GM19035 (cell line): ENCODE data around the gene MYOM1.
"Not testable (repeated sequence)": the region's sequence is repeated elsewhere in the genome, so short reads cannot be mapped to it uniquely, and the experiment has no call there.

Experiments
- ATAC-seq: cut with Tn5 transposase; IDR thresholded peaks from one replicate; pipeline ENCODE4 v1.9.1; 2021; ENCODE audit not compliant: unreplicated experiment

The MYOM1 gene

GRCh38 chr18:3221496-3221895 is 1.7 kb upstream of the MYOM1 start:
- ATAC-seq = no peak

GRCh38 chr18:3220868-3221267 is 1.1 kb upstream of the MYOM1 start:
- not testable (repeated sequence) for ATAC-seq

DNA sequence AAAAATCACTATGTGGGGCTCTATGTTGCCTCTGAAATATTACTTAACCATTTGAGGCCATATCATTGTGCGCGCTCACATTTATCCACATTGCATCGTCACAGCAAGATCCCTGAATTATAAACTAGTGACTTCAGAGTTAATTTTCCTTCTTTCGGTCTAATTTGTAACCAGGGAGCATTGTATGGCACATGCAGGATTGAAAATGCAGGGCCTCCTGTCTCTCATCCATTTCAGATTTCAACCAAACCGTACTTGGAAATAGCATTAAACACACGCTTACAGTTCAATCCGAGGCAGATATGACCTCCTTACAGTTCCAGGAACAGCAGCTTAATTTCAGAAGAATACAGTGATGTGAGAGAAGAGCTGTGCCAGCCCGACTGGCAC is 532 bp downstream of the MYOM1 start:
- ATAC-seq = no peak

- no peak for ATAC-seq
These were observed 949 bp downstream of the MYOM1 start for GRCh38 chr18:3218819-3219218.

DNA sequence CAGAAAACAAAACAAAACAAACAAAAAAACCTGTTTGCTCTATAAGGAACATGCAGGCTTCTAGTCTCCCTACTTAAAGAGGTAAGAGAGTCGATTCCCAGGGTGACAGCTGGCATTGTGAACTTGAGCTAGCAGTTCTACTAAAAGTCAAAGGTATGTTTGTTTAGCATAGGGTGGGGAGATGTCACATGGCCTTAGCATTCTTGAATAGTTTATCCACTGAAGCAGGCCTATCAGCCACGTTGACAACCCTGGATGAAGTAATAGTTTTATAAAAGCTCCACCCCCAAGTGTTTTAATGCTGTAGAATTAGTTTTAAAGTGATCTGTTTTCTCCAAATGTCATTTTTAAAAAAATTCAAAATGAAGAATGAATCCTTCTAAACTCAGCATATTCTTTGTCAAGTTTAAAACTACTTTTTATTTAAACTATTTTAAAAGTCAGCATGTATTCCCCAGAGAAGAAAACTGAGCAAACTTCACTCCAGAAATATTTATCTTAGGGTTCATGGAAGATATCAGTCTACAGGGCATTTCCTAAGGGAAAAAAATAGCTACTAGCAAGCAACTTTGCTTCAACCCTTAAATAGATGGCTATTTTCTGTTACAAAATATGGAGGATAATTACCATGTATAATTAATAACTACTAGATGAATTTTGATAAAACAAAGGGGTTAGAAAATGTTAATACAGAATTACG is 1.7 kb downstream of the MYOM1 start:
- no peak for ATAC-seq

- ATAC-seq = no peak
These were observed 2.8 kb downstream of the MYOM1 start for GRCh38 chr18:3216987-3217386.

- ATAC-seq = no peak
These were observed 4.7 kb downstream of the MYOM1 start for GRCh38 chr18:3214855-3215637.

DNA sequence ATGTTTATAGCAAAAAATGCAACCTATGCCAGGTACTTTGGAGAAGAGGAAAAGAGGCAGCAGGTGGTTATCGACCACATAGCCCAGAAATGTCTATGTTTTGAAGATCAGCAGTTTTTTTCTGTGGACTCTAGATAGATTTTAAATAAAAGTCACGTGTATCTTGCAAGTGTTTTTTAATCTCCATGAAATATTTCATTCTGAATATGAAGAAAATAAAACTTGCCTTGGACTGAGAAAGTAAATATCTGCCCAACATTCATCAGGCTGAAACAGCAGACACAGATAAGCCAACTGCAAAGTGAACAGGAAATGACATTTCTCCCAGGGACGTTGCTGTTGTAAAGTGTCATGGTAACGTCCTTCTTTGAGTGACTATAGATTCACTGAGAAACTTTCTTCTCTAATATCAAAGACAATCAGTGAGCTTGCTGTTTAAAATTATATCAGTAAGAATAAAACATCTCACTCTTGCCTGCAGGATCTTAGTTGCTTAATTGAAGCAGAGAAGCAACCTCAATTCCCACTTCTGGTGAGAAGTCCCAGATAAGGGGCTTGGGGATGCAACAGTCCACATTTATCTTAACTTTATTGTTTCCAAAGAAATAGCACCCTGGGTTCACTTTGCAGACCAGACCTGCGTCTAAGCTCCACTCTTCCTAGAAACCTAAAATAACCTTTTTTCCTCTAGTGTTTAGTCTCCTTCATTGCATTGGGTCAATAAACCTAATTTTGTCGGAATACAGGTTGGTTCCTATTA is 6.3 kb downstream of the MYOM1 start:
- ATAC-seq = no peak

DNA sequence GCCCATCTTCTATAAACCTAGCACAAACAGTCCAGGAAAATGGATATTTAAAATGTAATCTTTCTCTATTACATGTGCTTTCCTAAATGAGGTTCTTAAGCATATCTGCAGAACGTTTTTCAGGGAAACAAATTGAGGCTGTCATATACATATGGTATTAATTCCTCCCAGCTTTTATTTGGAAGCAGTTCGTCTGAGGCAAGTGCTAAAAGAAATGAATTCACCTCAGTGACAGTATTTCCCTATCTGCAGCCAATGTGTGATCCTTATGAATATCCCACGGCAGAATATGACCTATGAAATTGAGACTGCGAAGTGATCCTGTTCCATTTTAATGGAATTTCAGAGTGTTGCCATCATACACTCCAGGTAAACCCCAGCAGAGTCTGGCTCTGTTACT is 7.1 kb downstream of the MYOM1 start:
- no peak for ATAC-seq

GRCh38 chr18:3211236-3211992 is 8.4 kb downstream of the MYOM1 start:
- no peak for ATAC-seq

DNA sequence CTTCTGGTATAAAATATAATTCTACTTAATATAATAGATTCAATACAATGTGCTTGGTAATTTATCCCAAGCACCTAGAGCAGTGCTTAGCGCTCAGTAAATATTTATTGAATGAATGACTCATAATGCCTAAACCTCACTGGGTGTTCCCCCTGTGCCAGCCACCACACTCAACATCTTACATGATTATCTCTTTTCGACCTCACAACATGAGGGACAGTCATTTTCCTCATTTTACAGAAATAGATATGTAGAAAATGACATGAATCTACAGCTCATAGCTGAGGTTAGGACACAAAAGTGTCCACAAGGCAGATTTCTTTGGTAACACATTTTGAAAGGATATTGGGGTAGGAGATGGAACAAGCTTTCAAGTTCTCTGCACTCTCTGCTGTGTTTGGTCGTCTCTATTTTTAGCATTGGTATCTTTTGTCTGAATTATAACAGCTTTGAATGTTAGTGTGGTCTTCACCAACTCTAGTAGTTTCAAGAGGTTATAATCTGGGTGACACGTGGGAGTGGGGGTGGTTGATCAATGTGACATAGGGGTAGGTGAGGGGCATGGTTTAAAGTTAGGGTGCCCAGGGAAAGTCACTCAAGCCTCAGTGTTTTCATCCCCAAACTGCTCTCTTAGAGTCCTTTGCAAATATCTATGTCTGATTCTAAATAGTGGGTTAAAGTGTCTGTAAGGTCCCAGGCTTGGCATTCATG is 9.8 kb downstream of the MYOM1 start:
- ATAC-seq = no peak

DNA sequence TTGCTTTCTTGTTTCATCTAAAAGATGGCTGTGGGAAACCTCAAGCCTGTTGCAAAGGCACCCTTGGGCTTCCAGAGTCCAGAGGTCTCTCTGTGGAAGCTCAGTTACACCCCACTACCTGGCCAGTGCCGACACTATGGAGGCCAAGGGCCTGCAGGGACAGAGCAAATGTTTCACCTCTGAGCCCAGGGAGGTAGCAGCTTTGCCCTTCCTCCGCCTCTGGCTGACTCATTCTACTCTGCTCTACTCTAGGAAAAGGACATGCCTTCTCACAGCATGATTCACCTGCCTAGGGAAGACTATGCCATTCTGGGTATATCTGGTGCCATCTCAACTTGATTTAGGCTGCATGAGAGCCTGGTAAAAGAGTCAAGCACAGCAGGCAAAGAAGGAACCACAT is 12.2 kb downstream of the MYOM1 start:
- no peak for ATAC-seq

GRCh38 chr18:3205239-3205638 is 14.5 kb downstream of the MYOM1 start:
- no peak for ATAC-seq

DNA sequence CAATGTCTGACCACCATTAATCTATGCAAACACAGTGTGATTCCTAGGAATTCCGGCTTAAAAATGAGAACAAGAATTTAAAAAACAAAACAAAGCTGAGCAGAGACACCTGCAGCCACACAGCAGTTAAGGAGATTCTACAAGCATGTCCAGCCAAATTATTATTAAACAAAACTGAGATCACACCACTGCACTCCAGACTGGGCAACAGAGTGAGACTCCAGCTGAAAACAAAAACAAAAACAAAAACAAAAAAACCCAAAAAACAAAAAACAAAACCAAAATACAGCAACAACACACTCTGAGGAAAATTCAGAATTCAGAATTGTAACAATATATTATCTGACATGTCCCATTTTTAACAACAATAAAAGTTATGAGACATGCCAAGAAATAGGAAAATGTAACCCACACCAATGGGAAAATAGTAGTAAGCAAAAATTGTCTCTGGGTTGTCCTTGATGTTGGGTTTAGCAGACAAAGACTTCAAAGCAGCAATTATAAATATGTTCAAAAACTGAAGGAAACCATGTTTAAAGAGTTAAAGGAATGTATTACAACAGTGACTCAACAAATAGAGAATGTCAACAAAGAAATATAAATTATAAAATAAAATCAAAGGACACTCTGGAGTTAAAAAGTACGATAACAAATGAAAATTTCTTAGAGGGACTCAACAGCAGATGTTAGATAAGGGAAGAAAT is 19.7 kb downstream of the MYOM1 start:
- ATAC-seq = no peak

DNA sequence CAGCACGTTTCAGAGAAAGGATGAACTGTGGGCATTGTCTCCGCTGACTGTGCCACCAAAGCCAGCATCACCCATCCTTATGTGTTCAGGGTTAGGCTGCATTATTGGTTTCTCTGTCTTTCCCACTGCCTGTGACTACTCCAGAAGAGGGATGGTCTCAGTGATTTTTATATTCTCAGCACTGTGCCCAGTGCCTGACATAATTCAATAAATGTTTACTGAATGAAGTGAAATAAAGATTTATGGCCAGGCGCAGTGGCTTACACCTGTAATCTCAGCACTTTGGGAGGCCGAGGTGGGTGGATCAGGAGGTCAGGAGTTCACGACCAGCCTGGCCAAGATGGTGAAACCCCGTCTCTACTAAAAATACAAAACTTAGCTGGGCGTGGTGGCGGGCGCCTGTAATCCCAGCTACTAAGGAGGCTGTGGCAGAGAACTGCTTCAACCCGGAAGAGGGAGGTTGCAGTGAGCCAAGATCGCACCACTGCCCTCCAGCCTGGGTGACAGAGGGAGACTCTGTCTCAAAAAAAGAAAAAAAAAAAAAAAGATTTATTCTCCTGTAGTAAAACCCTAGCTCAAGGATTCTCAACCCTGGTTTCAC is 21.4 kb downstream of the MYOM1 start:
- ATAC-seq = not testable (repeated sequence)

DNA sequence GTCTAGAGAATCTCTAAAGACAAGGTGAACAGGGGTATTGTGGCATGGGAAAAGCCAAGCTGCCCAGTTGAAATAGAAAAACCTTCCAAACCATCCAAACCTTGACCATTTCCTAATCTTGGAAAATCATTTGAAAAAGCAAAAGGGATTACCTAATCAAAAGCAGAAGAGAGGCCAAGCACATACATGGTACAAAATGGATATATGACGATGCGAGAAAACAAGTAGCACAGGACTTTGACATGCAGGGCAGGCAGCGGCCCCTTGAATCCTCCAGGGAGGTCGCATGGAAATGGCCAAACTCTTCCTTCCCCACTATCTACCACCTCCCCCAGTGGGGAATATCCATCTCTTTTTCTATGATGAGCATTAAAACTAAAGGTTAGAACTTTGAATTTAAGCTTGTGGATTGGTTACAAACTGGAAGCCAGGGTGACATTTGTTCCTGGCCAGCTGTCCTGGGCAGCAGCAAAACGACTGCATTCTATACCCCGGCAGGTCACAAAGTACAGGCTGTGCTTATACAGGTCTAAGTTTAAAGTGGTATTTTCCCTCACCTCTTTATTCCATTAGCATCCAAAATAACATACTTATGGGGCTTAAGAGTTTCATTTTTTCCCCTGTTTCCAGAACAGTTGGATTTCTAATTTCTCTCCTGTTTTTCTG is 24.7 kb downstream of the MYOM1 start:
- no peak for ATAC-seq

GRCh38 chr18:3193331-3193730 is 26.4 kb downstream of the MYOM1 start:
- no peak for ATAC-seq

DNA sequence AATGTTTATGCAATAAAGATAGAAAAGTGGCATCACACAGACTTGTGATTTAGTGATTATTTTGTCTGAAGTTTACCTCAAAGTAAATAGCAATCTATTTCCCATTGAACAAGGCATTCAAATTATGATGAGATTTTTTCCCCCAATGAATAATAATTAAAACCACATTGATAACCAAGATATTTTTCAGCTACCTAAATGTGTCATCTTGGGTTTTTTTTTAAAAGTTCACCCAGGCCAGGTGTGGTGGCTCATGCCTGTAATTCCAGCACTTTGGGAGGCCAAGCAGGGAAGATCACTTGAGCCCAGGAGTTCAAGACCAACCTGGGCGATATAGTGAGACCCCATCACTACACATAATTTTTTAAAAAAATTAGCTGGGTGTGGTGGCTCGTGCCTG is 27.0 kb downstream of the MYOM1 start:
- no peak for ATAC-seq

GRCh38 chr18:3192286-3192685 is 27.5 kb downstream of the MYOM1 start:
- no peak for ATAC-seq
